SU-DHL-6 (cell line): ENCODE data around the gene CYB561A3.

Experiments
- H2AFZ ChIP-seq: fragments of 200-600 bp; sonication (generic); 2 replicates; pipeline ENCODE4 v1.6.1; 2014; ENCODE audit warnings: low read depth, mild to moderate bottlenecking, moderate library complexity, mixed read lengths, antibody characterized with exemption, low read length; ENCODE audit not compliant: severe bottlenecking
- H3F3A ChIP-seq: fragments of 200-600 bp; shearing (Covaris generic); 2 replicates; pipeline ENCODE4 v1.6.0; 2016; ENCODE audit warnings: antibody characterized with exemption, mild to moderate bottlenecking; ENCODE audit not compliant: insufficient read depth
- H3K27ac ChIP-seq: fragments of 200-600 bp; sonication (generic); 2 replicates; pipeline ENCODE4 v1.5.1; 2016; ENCODE audit warnings: low read depth, mild to moderate bottlenecking, low read length, moderate library complexity, mixed read lengths
- H3K27me3 ChIP-seq: fragments of 200-600 bp; sonication (generic), shearing (Covaris generic); 2 replicates; pipeline ENCODE4 v1.6.0; 2014; ENCODE audit warnings: mild to moderate bottlenecking, low read length
- H3K36me3 ChIP-seq: fragments of 200-600 bp; sonication (generic); 2 replicates; pipeline ENCODE4 v1.6.1; 2014; ENCODE audit warnings: mild to moderate bottlenecking, low read length, mixed read lengths
- H3K4me2 ChIP-seq: fragments of 300-600, 200-600 bp; shearing (Covaris generic), sonication (generic); 2 replicates; pipeline ENCODE4 v1.6.0; 2014; ENCODE audit warnings: low read length, low read depth, mild to moderate bottlenecking; ENCODE audit not compliant: poor library complexity, severe bottlenecking
- H3K4me3 ChIP-seq: fragments of 200-600 bp; sonication (generic); 2 replicates; pipeline ENCODE4 v1.5.1; 2014; ENCODE audit warnings: antibody characterized with exemption, low read length, mild to moderate bottlenecking, mixed read lengths; ENCODE audit not compliant: insufficient read depth, poor library complexity, severe bottlenecking
- H3K79me2 ChIP-seq: fragments of 200-600 bp; sonication (generic); 2 replicates; pipeline ENCODE4 v1.6.1; 2014; ENCODE audit warnings: mild to moderate bottlenecking, low read length, moderate library complexity; ENCODE audit not compliant: insufficient read depth
- H3K9ac ChIP-seq: fragments of 200-600 bp; sonication (generic); 2 replicates; pipeline ENCODE4 v1.7.0; 2014; ENCODE audit warnings: mild to moderate bottlenecking, low read length
- H3K9me2 ChIP-seq: fragments of 200-600 bp; sonication (generic); replicated peaks from 2 replicates; pipeline ENCODE4 v1.6.1; 2014; ENCODE audit warnings: low read length; ENCODE audit not compliant: insufficient read depth
- H3K9me3 ChIP-seq: fragments of 200-600 bp; sonication (generic); 2 replicates; pipeline ENCODE4 v1.6.1; 2014; ENCODE audit warnings: low read length, mixed read lengths; ENCODE audit not compliant: insufficient read depth
- H4K20me1 ChIP-seq: fragments of 200-600 bp; sonication (generic); 2 replicates; pipeline ENCODE4 v1.6.1; 2014; ENCODE audit warnings: low read depth, mild to moderate bottlenecking, antibody characterized with exemption, low read length, moderate library complexity, mixed read lengths
- EZH2phosphoT487 ChIP-seq: fragments of 200-600 bp; sonication (generic), shearing (Covaris generic); conservative IDR thresholded peaks from 2 replicates; pipeline ENCODE4 v1.6.1; 2018; ENCODE audit warnings: mild to moderate bottlenecking, antibody characterized with exemption, low read length, moderate library complexity, mixed read lengths
- TF ChIP-seq, protein P1 (sequence below): fragments of 200-600 bp; sonication (generic); IDR thresholded peaks from one replicate; pipeline ENCODE4 v1.5.1; 2017; ENCODE audit warnings: antibody characterized with exemption, mild to moderate bottlenecking, low read length, moderate library complexity; ENCODE audit not compliant: insufficient read depth, poor library complexity, severe bottlenecking

CYB561A3 gene

GRCh38 chr11:61358566-61358965 is 3.1 kb downstream of the CYB561A3 start:
- Histone ChIP-seq H3K79me2 (peaks cover 71% of the 10 kb centered on the region), H2AFZ (no peak overlapping the region), H3K27me3 (no peaks in the 10 kb centered on the region), H3K4me3 (peak overlapping the region; percentile 3), H4K20me1 (no peaks in the 10 kb centered on the region), H3K9me2 (no peaks in the 10 kb centered on the region), H3F3A (peaks cover 43% of the 10 kb centered on the region), H3K4me2 (peak overlapping the region; percentile 82), H3K36me3 (no peaks in the 10 kb centered on the region), H3K27ac (peak overlapping the region; percentile 99), H3K9ac (peak overlapping the region; percentile 87; the same call in 1 of the 2 replicates), H3K9me3 (no peaks in the 10 kb centered on the region)
- TF ChIP-seq EZH2phosphoT487: no peak
- TF ChIP-seq, protein P1, sequence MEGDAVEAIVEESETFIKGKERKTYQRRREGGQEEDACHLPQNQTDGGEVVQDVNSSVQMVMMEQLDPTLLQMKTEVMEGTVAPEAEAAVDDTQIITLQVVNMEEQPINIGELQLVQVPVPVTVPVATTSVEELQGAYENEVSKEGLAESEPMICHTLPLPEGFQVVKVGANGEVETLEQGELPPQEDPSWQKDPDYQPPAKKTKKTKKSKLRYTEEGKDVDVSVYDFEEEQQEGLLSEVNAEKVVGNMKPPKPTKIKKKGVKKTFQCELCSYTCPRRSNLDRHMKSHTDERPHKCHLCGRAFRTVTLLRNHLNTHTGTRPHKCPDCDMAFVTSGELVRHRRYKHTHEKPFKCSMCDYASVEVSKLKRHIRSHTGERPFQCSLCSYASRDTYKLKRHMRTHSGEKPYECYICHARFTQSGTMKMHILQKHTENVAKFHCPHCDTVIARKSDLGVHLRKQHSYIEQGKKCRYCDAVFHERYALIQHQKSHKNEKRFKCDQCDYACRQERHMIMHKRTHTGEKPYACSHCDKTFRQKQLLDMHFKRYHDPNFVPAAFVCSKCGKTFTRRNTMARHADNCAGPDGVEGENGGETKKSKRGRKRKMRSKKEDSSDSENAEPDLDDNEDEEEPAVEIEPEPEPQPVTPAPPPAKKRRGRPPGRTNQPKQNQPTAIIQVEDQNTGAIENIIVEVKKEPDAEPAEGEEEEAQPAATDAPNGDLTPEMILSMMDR: no peak

DNA sequence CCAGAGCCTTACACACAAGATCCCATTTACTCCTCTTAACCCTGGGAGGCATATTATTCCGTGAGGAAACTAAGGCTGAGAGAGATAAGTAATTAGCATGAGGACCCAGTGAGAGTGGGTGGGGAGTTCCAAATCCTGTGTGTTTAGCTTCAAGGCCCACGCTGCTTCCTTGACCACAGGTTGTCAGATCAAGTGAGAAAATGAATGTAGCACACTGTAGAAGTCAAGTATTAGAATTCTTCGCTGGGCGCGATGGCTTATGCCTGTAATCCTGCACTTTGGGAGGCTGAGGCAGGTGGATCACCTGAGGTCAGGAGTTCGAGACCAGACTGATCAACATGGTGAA is 3.8 kb downstream of the CYB561A3 start:
- Histone ChIP-seq H3K9me2 (no peaks in the 10 kb centered on the region), H3F3A (peaks cover 43% of the 10 kb centered on the region), H2AFZ (no peak overlapping the region), H3K79me2 (peaks cover 67% of the 10 kb centered on the region), H3K9me3 (no peaks in the 10 kb centered on the region), H3K4me2 (peak overlapping the region; percentile 82), H3K9ac (peak overlapping the region; percentile 60), H3K27me3 (no peaks in the 10 kb centered on the region), H4K20me1 (no peaks in the 10 kb centered on the region), H3K27ac (peak overlapping the region; percentile 99), H3K36me3 (peaks cover 3% of the 10 kb centered on the region; the same call in 1 of the 2 replicates), H3K4me3 (peak overlapping the region; percentile 37)
- TF ChIP-seq EZH2phosphoT487: no peak
- TF ChIP-seq, protein P1: no peak

GRCh38 chr11:61357233-61357893 is 4.3 kb downstream of the CYB561A3 start:
- Histone ChIP-seq H2AFZ (no peak overlapping the region), H3K9me2 (no peaks in the 10 kb centered on the region), H3K36me3 (peaks cover 3% of the 10 kb centered on the region; the same call in 1 of the 2 replicates), H3K27me3 (no peaks in the 10 kb centered on the region), H3F3A (peaks cover 43% of the 10 kb centered on the region), H3K4me3 (peak overlapping the region; percentile 47), H3K4me2 (peak overlapping the region; percentile 82), H3K79me2 (peaks cover 62% of the 10 kb centered on the region), H3K9ac (peak overlapping the region; percentile 60), H3K9me3 (no peaks in the 10 kb centered on the region), H3K27ac (peak overlapping the region; percentile 99), H4K20me1 (no peaks in the 10 kb centered on the region)
- TF ChIP-seq, protein P1: no peak
- no peak for TF ChIP-seq EZH2phosphoT487
